A673 (cell line): ENCODE results near the gene ANKUB1. TPM values are rescaled to one million over a fixed set of nuclear protein-coding genes. Genes with fewer than 3 reads are reported as not detected.

Experiments used
- BruUV-seq: library from RNA; stranded (reverse); fragments of 400-500 nt; replicated peaks from 2 replicates; lab custom pipeline; 2021; lab: Mats Ljungman, UMichigan
- CTCF ChIA-PET: fragments of 300-600 bp; sonication (Branson Sonifier 250); formaldehyde crosslinking; loops from one replicate; lab custom pipeline; 2022; ENCODE audit warnings: antibody characterized with exemption; lab: Charles Lee
- POLR2A ChIA-PET: fragments of 300-600 bp; sonication (Branson Sonifier 250); formaldehyde crosslinking; loops from one replicate; lab custom pipeline; 2022; ENCODE audit warnings: antibody characterized with exemption; ENCODE audit not compliant: low non-redundant PET; lab: Charles Lee
- DNase-seq: peaks from one replicate; pipeline ENCODE4 v3.0.0-alpha.2; 2015; ENCODE audit warnings: low spot score
- H3K27ac ChIP-seq: fragments of 200-600 bp; sonication (generic); 2 replicates; pipeline ENCODE4 v1.5.1; 2016; ENCODE audit warnings: mixed run types, low read depth, mild to moderate bottlenecking, mixed read lengths, antibody characterized with exemption, low read length; ENCODE audit not compliant: poor library complexity, severe bottlenecking
- H3K27me3 ChIP-seq: fragments of 200-600 bp; sonication (generic); replicated peaks from 2 replicates; pipeline ENCODE4 v1.6.1; 2017; ENCODE audit warnings: mixed run types, low read depth, mild to moderate bottlenecking, mixed read lengths, antibody characterized with exemption, low read length; ENCODE audit not compliant: insufficient read depth, poor library complexity
- H3K36me3 ChIP-seq: fragments of 200-600 bp; sonication (generic); 2 replicates; pipeline ENCODE4 v1.6.1; 2016; ENCODE audit warnings: mixed run types, mild to moderate bottlenecking, mixed read lengths, antibody characterized with exemption, low read length; ENCODE audit not compliant: insufficient read depth, poor library complexity, severe bottlenecking
- H3K4me1 ChIP-seq: fragments of 200-600 bp; sonication (generic); 2 replicates; pipeline ENCODE4 v1.6.1; 2017; ENCODE audit warnings: mixed run types, mild to moderate bottlenecking, mixed read lengths, antibody characterized with exemption, low read length; ENCODE audit not compliant: insufficient read depth, poor library complexity, severe bottlenecking
- H3K4me3 ChIP-seq: fragments of 200-600 bp; sonication (generic); 2 replicates; pipeline ENCODE4 v1.5.1; 2016; ENCODE audit warnings: low read depth, mixed run types, mild to moderate bottlenecking, mixed read lengths, low read length; ENCODE audit not compliant: poor library complexity, severe bottlenecking
- H3K9me3 ChIP-seq: fragments of 200-600 bp; sonication (generic); 2 replicates; pipeline ENCODE4 v1.6.1; 2016; ENCODE audit warnings: mixed run types, low read depth, mild to moderate bottlenecking, mixed read lengths, antibody characterized with exemption, low read length; ENCODE audit not compliant: poor library complexity, severe bottlenecking
- CTCF ChIP-seq: fragments of 300-800, 200-600 bp; sonication (generic); conservative IDR thresholded peaks from 2 replicates; pipeline ENCODE4 v1.5.1; 2017; ENCODE audit warnings: low read depth, mild to moderate bottlenecking, antibody characterized with exemption, low read length, moderate library complexity, mixed read lengths
- EZH2 ChIP-seq: fragments of 200-600 bp; sonication (generic); IDR thresholded peaks from 2 replicates; pipeline ENCODE4 v1.6.1; 2017; ENCODE audit warnings: borderline replicate concordance, low read depth, mild to moderate bottlenecking, mixed read lengths, antibody characterized with exemption, low read length; ENCODE audit not compliant: poor library complexity, severe bottlenecking
- intact Hi-C: fragments of 100-400 bp; cut with micrococcal nuclease; formaldehyde crosslinking; loops from one replicate; pipeline ENCODE4 v1.10.0; 2022; ENCODE audit not compliant: unreplicated experiment
- total RNA-seq: library from RNA; stranded (reverse); gene quantifications from 2 replicates; pipeline ENCODE4 v1.2.3, GENCODE V29; 2021

The ANKUB1 gene
- total RNA-seq, 1 experiment from 2014 or later: not detected

- peak; percentile 12 for DNase-seq
- ChIA-PET POLR2A (no interaction called here), CTCF (no interaction called here)
- Histone ChIP-seq H3K4me1 (peaks cover 23% of the 10 kb centered on the region), H3K4me3 (no peak overlapping the region), H3K27ac (no peak overlapping the region), H3K9me3 (no peaks in the 10 kb centered on the region), H3K27me3 (no peaks in the 10 kb centered on the region), H3K36me3 (peaks cover 12% of the 10 kb centered on the region)
- TF ChIP-seq EZH2 (no peak), CTCF (no peak)
- BruUV-seq: no TSS peak
- intact Hi-C loops: no loop called here
These were observed 38.6 kb downstream of the ANKUB1 start for GRCh38 chr3:149753717-149754116.

GRCh38 chr3:149752788-149753136, 39.6 kb downstream of the ANKUB1 start:
- no TSS peak for BruUV-seq
- ChIA-PET CTCF (interaction anchor here (0.7 to 0.8 kb wide), 3 partner anchors 23 to 222 kb away, joined by 3 read pairs; no protein-coding TSS in a partner anchor), POLR2A (interaction anchor here (1.0 kb wide), 1 partner anchor 13 kb away, joined by 3 read pairs; no protein-coding TSS in a partner anchor)
- DNase-seq: no peak
- Histone ChIP-seq H3K27ac (peak overlapping the region; percentile 60), H3K4me3 (peak overlapping the region; percentile 70), H3K27me3 (no peaks in the 10 kb centered on the region), H3K9me3 (no peaks in the 10 kb centered on the region), H3K36me3 (peaks cover 22% of the 10 kb centered on the region), H3K4me1 (peaks cover 23% of the 10 kb centered on the region)
- intact Hi-C loops: no loop called here
- TF ChIP-seq EZH2 (no peak), CTCF (no peak)

- H3K9me3 ChIP-seq: no peaks in the 10 kb centered on the region
- BruUV-seq: TSS peak; percentile 77
- POLR2A ChIA-PET: interaction anchor here (1.0 kb wide), 1 partner anchor 14 kb away, joined by 3 read pairs; no protein-coding TSS in a partner anchor
- TF ChIP-seq CTCF (peak; percentile 47), EZH2 (no peak)
- H3K36me3 ChIP-seq: peaks cover 22% of the 10 kb centered on the region
- peak within 1 kb of the TSS; percentile 70 for H3K4me3 ChIP-seq
- CTCF ChIA-PET: interaction anchor here (0.6 to 0.8 kb wide), 3 partner anchors 31 to 221 kb away, joined by 3 to 5 read pairs (median 3); no protein-coding TSS in a partner anchor
- intact Hi-C loops: no loop called here
- DNase-seq: peak; percentile 91
- no peaks in the 10 kb centered on the region for H3K27me3 ChIP-seq
- peaks cover 23% of the 10 kb centered on the region for H3K4me1 ChIP-seq
- H3K27ac ChIP-seq: peak within 1 kb of the TSS; percentile 60
These were observed 40.1 kb downstream of the ANKUB1 start, which contains the start of gene COMMD2 for GRCh38 chr3:149752051-149752787. TSS of gene COMMD2 (minus strand) at chr3:149752489. CDS start at chr3:149752444, 45 bp downstream.
